SHP77 treated with DMSO at 0.1 percent for 48 hours (cell line): ENCODE measurements around the gene PPP2R5A.
"Not testable (repeated sequence)": the region's sequence is repeated elsewhere in the genome, so short reads cannot be mapped to it uniquely, and the experiment has no call there.

Experiments used
- DNase-seq: peaks from one replicate; lab custom pipeline; 2025; lab: John Stamatoyannopoulos, UW

PPP2R5A gene

DNA sequence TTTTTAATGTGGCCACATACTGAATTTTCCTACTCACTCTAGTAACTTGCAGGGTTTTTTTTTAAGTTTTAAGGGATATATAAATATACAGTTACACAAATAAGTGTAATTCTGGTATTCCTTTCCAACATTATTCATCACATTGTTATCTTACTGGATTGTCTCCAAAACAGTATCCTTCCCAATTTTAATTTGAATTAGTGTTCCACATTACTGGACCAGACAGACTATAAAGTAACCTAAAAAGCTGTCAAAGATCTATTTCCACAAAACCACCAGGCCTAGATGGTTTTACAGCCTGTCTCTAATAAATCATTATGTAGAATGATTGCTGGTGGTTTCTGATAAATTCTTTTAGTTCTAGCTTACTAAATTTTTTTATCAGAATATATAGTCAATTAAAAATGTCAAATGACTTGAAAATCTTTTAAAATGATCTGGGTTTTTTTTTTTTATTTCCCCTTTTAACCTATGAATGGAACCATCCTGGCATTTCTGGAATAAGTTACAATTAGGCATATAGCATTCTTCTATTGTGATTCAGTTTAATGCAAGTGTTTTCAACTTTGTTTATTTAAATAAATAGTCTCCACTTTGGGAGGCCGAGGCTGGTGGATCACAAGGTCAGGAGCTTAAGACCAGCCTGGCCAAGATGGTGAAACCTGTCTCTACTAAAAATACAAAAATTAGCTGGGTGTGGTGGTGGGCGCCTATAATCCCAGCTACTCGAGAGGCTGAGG, 70.2 kb downstream of the PPP2R5A start:
- no peak for DNase-seq

DNA sequence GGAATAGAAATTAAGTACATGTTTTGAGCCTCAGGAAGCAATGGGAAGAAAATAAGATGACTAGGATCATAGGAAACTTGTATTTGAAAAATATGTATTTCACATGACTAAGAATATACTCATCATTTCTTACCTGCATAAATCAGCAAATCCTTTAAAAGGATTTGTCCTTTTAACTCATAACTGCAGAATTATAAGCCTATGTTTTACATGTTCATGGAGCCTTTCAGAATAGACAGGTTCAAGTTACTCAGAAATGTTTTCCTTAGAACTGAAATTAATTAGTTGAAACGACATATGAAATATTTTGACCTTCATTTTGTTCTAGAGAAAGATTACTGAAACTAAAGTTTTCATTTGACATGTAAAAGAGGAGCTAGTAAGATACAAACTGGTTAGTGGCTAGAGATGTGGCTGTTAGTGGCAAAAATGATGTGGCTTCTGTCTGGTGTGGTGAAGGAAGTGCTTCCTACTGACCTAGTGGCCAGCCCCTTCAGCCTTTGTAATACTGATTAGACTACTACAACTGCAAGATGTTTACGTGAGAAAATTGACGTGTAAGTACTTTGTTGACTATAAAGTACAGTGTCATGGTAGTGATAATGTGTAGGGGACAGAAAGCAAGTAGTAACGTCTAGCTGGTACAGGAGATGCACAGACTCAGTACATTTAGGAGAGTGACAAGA, 74.7 kb downstream of the PPP2R5A start:
- no peak for DNase-seq

DNA sequence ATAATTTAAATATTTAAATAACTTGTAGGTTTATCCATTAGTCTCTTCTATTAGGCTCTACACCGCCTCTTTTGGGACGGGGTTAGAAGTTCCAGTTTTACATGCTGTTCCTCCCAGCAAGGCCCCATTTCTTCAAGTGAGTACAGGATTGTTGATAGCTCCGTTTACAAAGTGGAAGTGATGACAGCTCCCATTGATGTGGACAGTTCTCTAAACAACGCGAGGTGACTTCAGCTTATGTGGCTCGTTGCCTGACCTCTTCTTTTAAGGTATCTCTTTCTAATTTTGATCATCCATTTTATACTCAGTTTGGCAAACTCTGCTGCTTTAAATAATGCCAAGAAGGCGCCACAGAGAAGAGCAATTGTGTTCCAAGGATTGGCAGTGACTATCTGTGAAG, 79.8 kb downstream of the PPP2R5A start:
- DNase-seq: no peak

DNA sequence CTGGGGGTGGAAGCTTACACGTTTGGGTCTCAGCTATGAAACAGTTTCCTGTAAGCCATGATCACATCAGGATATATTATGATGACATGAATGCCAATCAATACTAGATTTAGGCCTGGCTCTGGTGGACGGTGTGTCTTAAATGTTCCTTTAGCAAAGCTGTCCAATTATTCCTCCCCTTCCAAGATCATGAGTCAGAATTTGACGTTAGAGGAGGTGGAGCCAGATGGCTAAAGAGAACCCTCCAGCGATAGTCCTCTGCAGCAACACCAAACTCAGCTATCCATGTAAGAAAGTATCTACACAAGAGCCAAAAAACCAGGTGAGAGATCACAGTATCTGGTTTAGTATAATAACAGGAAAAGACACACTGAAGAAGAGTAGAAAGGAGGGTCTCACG, 81.7 kb downstream of the PPP2R5A start:
- no peak for DNase-seq

DNA sequence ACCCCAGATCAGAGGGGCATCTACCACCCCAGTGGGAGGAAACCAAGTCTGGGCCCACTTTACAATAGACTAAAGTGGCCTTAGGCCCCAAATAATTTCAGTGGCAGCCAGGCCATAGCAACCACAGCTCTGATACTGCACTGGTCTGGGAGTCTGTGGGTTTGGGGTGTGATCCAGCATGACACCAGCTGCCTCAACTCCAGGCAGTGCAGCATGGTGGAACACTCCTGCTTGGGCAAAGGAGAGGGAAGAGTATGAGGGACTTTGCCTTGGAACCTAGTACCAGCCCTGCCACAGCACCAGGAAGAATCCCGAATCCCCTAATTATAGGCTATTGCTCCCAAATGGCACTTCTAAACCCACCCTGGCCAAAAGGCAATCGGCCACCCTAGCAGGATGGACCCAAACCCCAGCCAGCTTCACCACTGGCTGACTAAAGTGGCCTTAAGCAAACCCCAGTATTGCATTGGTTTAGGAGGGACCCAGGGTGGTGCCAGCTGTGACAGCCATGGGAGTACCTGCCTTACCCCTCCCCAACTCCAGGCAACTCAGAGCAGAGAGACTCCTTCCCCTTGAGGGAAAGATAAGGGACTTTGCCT, 82.4 kb downstream of the PPP2R5A start:
- no peak for DNase-seq

GRCh38 chr1:212368073-212368484, 82.9 kb downstream of the PPP2R5A start:
- DNase-seq: peak; percentile 33

DNA sequence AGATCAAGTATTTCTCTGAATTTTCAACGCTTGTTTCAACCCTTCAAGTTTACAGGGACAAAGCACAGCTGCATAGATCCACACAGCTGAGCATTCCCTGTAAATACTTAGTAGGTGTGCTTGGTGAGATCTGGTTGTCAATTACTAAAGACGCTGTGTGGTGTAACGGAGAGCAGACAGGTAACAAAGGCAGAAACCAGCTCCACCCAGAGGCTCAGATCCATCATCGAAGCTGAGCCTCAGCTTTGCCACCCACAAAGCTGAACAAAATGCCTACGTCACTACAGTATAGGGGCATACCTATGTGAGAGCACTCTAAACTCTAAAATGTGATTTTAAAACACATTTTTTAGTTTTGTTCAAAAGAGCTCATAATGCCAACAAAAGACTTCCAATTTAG, 90.8 kb downstream of the PPP2R5A start:
- DNase-seq: no peak

DNA sequence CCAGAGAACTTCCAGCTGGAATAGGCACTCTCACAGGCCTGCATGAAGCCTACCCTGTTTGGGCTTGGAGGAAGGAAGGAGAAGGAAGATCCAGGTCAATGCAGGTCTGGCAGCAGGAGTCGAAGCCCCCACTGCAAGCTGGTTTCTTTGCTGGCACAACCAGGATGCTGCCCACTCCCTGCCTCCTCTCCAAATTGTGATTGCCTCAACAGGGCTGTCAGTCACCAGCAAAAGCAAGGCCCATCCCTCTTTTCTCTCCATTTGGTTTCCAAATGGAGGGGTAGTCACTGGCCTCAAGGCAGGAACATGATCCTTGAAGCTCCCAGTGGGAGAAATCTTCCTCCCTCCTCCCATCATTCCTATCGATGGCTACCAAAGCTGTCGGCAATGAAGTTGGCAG, 92.4 kb downstream of the PPP2R5A start:
- no peak for DNase-seq

- no peak for DNase-seq
These were observed 94.2 kb downstream of the PPP2R5A start for GRCh38 chr1:212379366-212379765.

DNA sequence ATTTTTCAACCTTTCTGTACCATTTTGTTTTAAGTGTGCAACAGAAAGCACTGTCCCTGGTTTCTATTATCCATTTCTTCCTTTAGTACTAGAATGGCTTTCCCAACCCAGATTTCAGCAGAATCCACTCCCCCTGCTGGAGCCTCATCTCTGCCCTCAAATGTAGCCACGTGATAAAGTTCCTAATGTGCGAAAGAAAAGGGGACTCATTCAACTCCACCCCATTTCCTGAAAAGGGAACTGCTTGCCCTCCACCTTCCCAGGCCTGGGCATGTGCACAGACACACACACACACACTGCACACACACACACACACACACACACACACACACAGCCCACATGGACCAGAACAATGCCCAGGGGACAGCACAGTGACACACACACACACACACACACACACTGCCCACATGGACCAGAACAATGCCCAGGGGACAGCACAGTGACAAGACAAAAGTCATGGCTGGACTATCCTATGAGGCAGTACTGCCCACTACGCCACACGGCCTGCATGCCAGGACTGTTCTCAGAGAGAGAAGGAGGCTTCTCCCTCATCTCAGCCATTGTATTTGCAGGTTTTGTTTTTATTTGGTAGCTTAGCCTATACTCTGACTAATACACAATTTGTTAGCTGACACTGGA, 96.3 kb downstream of the PPP2R5A start:
- DNase-seq: no peak

GRCh38 chr1:212386029-212386428, 100.8 kb downstream of the PPP2R5A start:
- DNase-seq: no peak

- no peak for DNase-seq
These were observed 103.9 kb downstream of the PPP2R5A start for GRCh38 chr1:212388985-212389716.

DNA sequence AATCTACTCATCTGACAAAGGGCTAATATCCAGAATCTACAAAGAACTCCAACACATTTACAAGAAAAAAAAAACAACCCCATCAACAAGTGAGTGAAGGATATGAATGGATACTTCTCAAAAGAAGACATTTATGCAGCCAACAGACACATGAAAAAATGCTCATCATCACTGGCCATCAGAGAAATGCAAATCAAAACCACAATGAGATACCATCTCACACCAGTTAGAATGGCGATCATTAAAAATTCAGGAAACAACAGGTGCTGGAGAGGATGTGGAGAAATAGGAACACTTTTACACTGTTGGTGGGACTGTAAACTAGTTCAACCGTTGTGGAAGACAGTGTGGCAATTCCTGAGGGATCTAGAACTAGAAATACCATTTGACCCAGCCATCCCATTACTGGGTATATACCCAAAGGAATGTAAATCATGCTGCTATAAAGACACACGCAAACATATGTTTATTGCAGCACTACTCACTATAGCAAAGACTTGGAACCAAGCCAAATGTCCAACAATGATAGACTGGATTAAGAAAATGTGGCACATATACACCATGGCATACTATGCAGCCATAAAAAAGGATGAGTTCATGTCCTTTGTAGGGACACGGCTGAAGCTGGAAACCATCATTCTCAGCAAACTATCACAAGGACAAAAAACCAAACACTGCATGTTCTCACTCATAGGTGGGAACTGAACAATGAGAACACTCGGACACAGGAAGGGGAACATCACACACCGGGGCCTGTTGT, 110.6 kb downstream of the PPP2R5A start:
- DNase-seq: not testable (repeated sequence)

DNA sequence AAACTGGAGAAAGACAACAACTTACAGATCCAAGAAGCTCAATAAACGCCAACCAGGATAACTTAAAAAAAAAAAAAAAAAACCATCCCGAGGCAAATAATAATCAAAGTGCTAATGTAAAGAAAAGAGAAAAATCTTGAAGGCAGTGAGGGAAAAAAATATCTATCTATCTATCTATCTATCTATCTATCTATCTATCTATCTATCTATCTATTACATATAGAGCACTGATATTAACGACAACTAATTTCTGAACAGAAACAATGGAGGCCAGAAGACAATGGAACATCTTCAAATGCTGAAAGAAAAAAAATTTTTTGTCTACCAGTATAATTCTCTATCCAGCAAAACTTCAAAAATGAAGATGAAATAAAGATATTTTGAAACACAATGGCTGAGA, 111.4 kb downstream of the PPP2R5A start:
- DNase-seq: no peak

GRCh38 chr1:212397171-212397570, 112.0 kb downstream of the PPP2R5A start:
- DNase-seq: no peak

DNA sequence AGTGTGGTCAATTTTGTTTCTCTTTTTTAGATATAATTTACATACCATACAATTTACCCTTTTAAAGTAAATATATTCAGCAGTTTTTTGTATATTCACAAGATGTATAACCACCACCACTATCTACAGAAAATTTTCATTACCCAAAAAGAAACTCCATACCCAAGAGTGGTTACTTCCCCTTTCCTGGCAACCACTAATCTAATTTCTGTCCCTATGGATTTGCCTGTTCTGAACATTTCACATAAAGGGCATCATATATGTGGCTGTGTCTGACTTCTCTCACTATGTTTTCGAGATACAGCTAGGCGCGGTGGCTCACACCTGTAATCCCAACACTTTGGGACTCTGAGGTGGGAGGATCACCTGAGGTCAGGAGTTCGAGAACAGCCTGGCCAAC, 115.8 kb downstream of the PPP2R5A start:
- DNase-seq: no peak

GRCh38 chr1:212401838-212402582, 116.8 kb downstream of the PPP2R5A start:
- DNase-seq: no peak

DNA sequence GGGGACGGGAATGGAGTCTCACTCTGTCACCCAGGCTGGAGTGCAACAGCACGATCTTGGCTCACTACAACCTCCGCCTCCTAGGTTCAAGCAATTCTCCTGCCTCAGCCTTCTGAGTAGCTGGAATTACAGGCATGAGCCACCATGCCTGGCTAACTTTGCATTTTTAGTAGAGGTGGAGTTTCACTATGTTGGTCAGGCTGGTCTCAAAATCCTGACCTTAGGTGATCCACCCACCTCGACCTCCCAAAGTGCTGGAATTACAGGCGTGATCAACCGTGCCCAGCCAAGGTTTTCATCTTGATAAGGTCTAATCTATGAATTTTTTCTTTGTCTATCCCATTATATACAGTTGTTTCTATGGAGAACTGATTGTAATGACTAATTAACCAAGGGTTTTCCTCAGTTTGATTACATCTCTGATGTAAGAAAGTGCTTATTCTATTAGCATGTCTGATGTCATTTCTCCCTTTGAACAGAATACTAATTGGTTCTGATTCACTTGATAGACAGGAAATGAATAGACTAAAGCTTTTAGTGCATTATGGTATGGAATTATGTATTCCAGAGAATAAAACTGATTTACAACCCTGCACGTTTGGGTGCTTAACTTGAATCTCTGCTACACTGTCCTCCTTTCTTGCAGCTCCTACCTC, 117.6 kb downstream of the PPP2R5A start:
- DNase-seq: no peak

DNA sequence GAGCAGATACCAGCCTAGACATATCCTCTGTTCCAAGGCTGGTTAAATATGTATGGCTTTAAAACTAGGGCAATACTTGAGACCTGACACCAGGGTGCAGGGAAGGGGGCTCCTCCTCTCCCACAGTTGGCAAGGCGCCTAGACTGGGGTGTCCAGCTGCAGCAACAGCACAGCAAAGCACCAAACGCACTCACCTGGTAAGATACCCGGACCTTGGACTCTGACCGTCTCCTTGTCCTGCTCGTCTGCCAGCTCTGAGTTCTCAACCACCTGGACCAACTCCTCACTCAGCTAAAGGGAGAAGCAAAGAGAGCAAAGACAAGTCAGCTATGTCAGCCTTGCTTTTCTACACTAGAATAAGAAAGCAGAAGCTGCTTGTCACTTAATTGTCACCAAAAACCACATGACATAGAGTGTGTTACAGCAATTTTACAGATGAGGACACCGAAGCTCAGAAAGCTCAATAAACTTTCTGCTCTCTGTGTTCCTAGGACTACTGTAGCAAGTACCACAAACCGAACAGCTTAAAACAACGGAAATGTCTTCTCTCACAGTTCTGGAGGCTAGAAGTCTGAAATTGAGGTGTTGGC, 125.1 kb downstream of the PPP2R5A start:
- DNase-seq: no peak
